NCI-H2107 treated with DMSO at 0.1 percent for 48 hours (cell line): ENCODE measurements around the gene TMTC1.

ENCODE experiments used
- DNase-seq: peaks from one replicate; lab custom pipeline; 2025; ENCODE audit not compliant: unreplicated experiment; lab: John Stamatoyannopoulos, UW

Gene TMTC1

GRCh38 chr12:29546000-29546399, 237.7 kb downstream of the TMTC1 start:
- DNase-seq: no peak

- no peak for DNase-seq
Observed at GRCh38 chr12:29545102-29545467, 238.7 kb downstream of the TMTC1 start.

- no peak for DNase-seq
Observed at GRCh38 chr12:29544428-29545101, 239.2 kb downstream of the TMTC1 start.

- no peak for DNase-seq
Observed at GRCh38 chr12:29543036-29543435, 240.7 kb downstream of the TMTC1 start.

- no peak for DNase-seq
Observed at GRCh38 chr12:29537298-29537697, 246.4 kb downstream of the TMTC1 start.

- DNase-seq: no peak
Observed at GRCh38 chr12:29534935-29535334, 248.8 kb downstream of the TMTC1 start.

- no peak for DNase-seq
Observed at GRCh38 chr12:29533815-29534489, 249.8 kb downstream of the TMTC1 start.

GRCh38 chr12:29531471-29531870, 252.3 kb downstream of the TMTC1 start:
- no peak for DNase-seq

- no peak for DNase-seq
Observed at GRCh38 chr12:29530436-29530835, 253.3 kb downstream of the TMTC1 start.

GRCh38 chr12:29528161-29528560, 255.6 kb downstream of the TMTC1 start:
- DNase-seq: no peak

- no peak for DNase-seq
Observed at GRCh38 chr12:29521951-29522350, 261.8 kb downstream of the TMTC1 start.

GRCh38 chr12:29519585-29520182, 264.1 kb downstream of the TMTC1 start:
- no peak for DNase-seq

GRCh38 chr12:29518407-29518806, 265.3 kb downstream of the TMTC1 start:
- no peak for DNase-seq

- no peak for DNase-seq
Observed at GRCh38 chr12:29517264-29517663, 266.5 kb downstream of the TMTC1 start.

GRCh38 chr12:29516431-29516875, 267.3 kb downstream of the TMTC1 start:
- no peak for DNase-seq

- no peak for DNase-seq
Observed at GRCh38 chr12:29510591-29511185, 273.1 kb downstream of the TMTC1 start.

GRCh38 chr12:29509503-29509902, 274.2 kb downstream of the TMTC1 start:
- DNase-seq: no peak

- DNase-seq: no peak
Observed at GRCh38 chr12:29508949-29509348, 274.8 kb downstream of the TMTC1 start.

GRCh38 chr12:29505122-29505521, 278.6 kb downstream of the TMTC1 start:
- no peak for DNase-seq

GRCh38 chr12:29503283-29503682, 280.5 kb downstream of the TMTC1 start:
- no peak for DNase-seq

GRCh38 chr12:29499235-29499634, 284.5 kb downstream of the TMTC1 start:
- no peak for DNase-seq

GRCh38 chr12:29497588-29497987, 286.2 kb downstream of the TMTC1 start, which contains the start of gene OVCH1:
Gene OVCH1 (minus strand): TSS chr12:29497686. CDS start chr12:29497686, 0 bp downstream.
- no peak for DNase-seq
